CD4-positive, alpha-beta T cell treated with Interleukin-12 subunit alpha and Interleukin-12 subunit beta, for 1 hour (primary cell): Measurements from ENCODE around the gene EMC10.
"Not testable (repeated sequence)": the region's sequence is repeated elsewhere in the genome, so short reads cannot be mapped to it uniquely, and the experiment has no call there.

Experiments used
- DNase-seq: peaks from one replicate; pipeline ENCODE4 v3.0.0-alpha.2; 2020

EMC10 gene

GRCh38 chr19:50517704-50518075, 41.4 kb downstream of the EMC10 start:
- DNase-seq = no peak

- no peak for DNase-seq
These were observed 42.0 kb downstream of the EMC10 start for GRCh38 chr19:50518091-50519005.

- no peak for DNase-seq
These were observed 42.8 kb downstream of the EMC10 start for GRCh38 chr19:50519006-50519575.

- DNase-seq = no peak
These were observed 44.6 kb downstream of the EMC10 start for GRCh38 chr19:50520822-50521465.

- no peak for DNase-seq
These were observed 46.6 kb downstream of the EMC10 start for GRCh38 chr19:50522881-50523280.

- DNase-seq = not testable (repeated sequence)
These were observed 51.7 kb downstream of the EMC10 start for GRCh38 chr19:50528052-50528451.

- DNase-seq = no peak
These were observed 54.9 kb downstream of the EMC10 start for GRCh38 chr19:50531171-50531612.

- DNase-seq = no peak
These were observed 56.6 kb downstream of the EMC10 start for GRCh38 chr19:50532952-50533351.

- no peak for DNase-seq
These were observed 58.2 kb downstream of the EMC10 start for GRCh38 chr19:50534478-50534877.

GRCh38 chr19:50535672-50536187, 59.4 kb downstream of the EMC10 start:
- no peak for DNase-seq

- DNase-seq = no peak
These were observed 60.5 kb downstream of the EMC10 start for GRCh38 chr19:50536662-50537305.

- no peak for DNase-seq
These were observed 61.0 kb downstream of the EMC10 start for GRCh38 chr19:50537306-50537685.

- DNase-seq = peak; percentile 49
These were observed 61.5 kb downstream of the EMC10 start for GRCh38 chr19:50537769-50538230.
